Left lung (tissue), 10 donors: ENCODE data around the gene LIMK2. TPM values are rescaled to one million over a fixed set of nuclear protein-coding genes. Genes with fewer than 3 reads are reported as not detected.

Experiments used
- ATAC-seq: fragments of 200-7000 bp; cut with Tn5 transposase; one replicate; pipeline ENCODE4 v1.9.1; 2020; ENCODE audit warnings: moderate library complexity
- DNase-seq, 4 donors: peaks; one replicate each; pipeline ENCODE4 v3.0.0-alpha.2; 2013 to 2020
- H3K27ac ChIP-seq, 2 donors: fragments of 200-600 bp; sonication (generic) in 1 of 2; one replicate each; pipeline versions ENCODE4 v1.5.0 to v1.8.0; 2020 to 2021
- H3K27me3 ChIP-seq, 2 donors: fragments of 200-600 bp; sonication (generic) in 1 of 2; one replicate each; pipeline versions ENCODE4 v1.5.0 to v1.8.0; 2020 to 2021
- H3K36me3 ChIP-seq, 2 donors: fragments of 200-600 bp; sonication (generic) in 1 of 2; one replicate each; pipeline versions ENCODE4 v1.5.0 to v1.8.0; 2020 to 2021
- H3K4me1 ChIP-seq, 2 donors: fragments of 200-600 bp; one replicate each; pipeline ENCODE4 v1.8.0; 2021
- H3K4me3 ChIP-seq, 2 donors: fragments of 200-600 bp; sonication (generic) in 1 of 2; one replicate each; pipeline versions ENCODE4 v1.5.0 to v1.8.0; 2020 to 2021; ENCODE audit warnings: mild to moderate bottlenecking in 1 of 2
- H3K9me3 ChIP-seq, 2 donors: fragments of 200-600 bp; sonication (generic) in 1 of 2; one replicate each; pipeline versions ENCODE4 v1.5.0 to v1.8.0; 2020 to 2021
- CTCF ChIP-seq, 2 donors: fragments of 200-600 bp; sonication (generic) in 1 of 2; IDR thresholded peaks; one replicate each; pipeline versions ENCODE4 v1.5.0 to v1.8.0; 2021; ENCODE audit warnings: antibody characterized with exemption in 2 of 2
- intact Hi-C, 2 donors: fragments of 100-400 bp; cut with DNase I; formaldehyde crosslinking; loops; one replicate each; pipeline versions ENCODE4 v1.11.2 to v1.14.2; 2022
- polyA plus RNA-seq, 6 donors: library from polyadenylated mRNA; unstranded; fragments of 120-200 nt; gene quantifications; one replicate each; pipeline ENCODE4 v1.2.1, GENCODE V29; 2013; ENCODE audit not compliant: insufficient read length in 6 of 6
- total RNA-seq, 2 donors: library from RNA; stranded (reverse); fragmentation: NEBNext Ultra II Directional; extraction: Animal tissue kit (Norgen Biotek cat#: 25700); gene quantifications; one replicate each; pipeline ENCODE4 v1.2.1, GENCODE V29; 2021
- donor health status: DM: no; HTN: yes; CAD: no.
- donor health status: DM: no; HTN: no; CAD: no.

LIMK2 gene
- total and polyA plus RNA-seq, 8 donors = 47.4 to 87.6 (median 53.6) TPM

GRCh38 chr22:31284281-31285155 lies 72.4 kb downstream of the LIMK2 start:
- no peaks in the 10 kb centered on the region for H3K27me3 ChIP-seq
- H3K4me3 ChIP-seq = no peak overlapping the region
- H3K4me1 ChIP-seq = peaks cover 14 to 60% of the 10 kb centered on the region in 2 donors
- intact Hi-C loops = no loop called here
- no peak for DNase-seq
- H3K27ac ChIP-seq = peak overlapping the region; percentile 45 to 69
- H3K9me3 ChIP-seq = no peaks in the 10 kb centered on the region
- TF ChIP-seq CTCF (IDR thresholded peaks at IDR 0.05) = no peak
- ATAC-seq = no peak
- peaks cover 0 to 62% of the 10 kb centered on the region in 2 donors for H3K36me3 ChIP-seq

- Histone ChIP-seq H3K36me3 (peaks cover 0 to 41% of the 10 kb centered on the region in 2 donors), H3K9me3 (no peaks in the 10 kb centered on the region), H3K4me1 (peaks cover 14 to 77% of the 10 kb centered on the region in 2 donors), H3K27ac (peak overlapping the region; percentile 65 to 69), H3K4me3 (no peak overlapping the region), H3K27me3 (peaks cover 0 to 8% of the 10 kb centered on the region in 2 donors)
- intact Hi-C loops = no loop called here
- TF ChIP-seq CTCF (IDR thresholded peaks at IDR 0.05) = no peak
- DNase-seq (peak in 1 of 4 donors; percentile 52), ATAC-seq (no peak)
These were observed 74.5 kb downstream of the LIMK2 start for GRCh38 chr22:31286360-31287255.

- TF ChIP-seq CTCF (IDR thresholded peaks at IDR 0.05) = no peak
- H3K4me3 ChIP-seq = no peak overlapping the region
- peak overlapping the region; percentile 90 to 97 for H3K27ac ChIP-seq
- H3K4me1 ChIP-seq = peaks cover 18 to 91% of the 10 kb centered on the region in 2 donors
- no peaks in the 10 kb centered on the region for H3K9me3 ChIP-seq
- DNase-seq = no peak
- intact Hi-C loops = no loop called here
- H3K27me3 ChIP-seq = peaks cover 0 to 18% of the 10 kb centered on the region in 2 donors
- peaks cover 0 to 28% of the 10 kb centered on the region in 2 donors for H3K36me3 ChIP-seq
- ATAC-seq = no peak
These were observed 75.9 kb downstream of the LIMK2 start for GRCh38 chr22:31287818-31288495.

- intact Hi-C loops = no loop called here
- peak overlapping the region in 1 of 2 donors; percentile 72 for H3K4me3 ChIP-seq
- DNase-seq (no peak), ATAC-seq (peak; percentile 5)
- peaks cover 0 to 20% of the 10 kb centered on the region in 2 donors for H3K36me3 ChIP-seq
- H3K27me3 ChIP-seq = peaks cover 0 to 18% of the 10 kb centered on the region in 2 donors
- H3K9me3 ChIP-seq = no peaks in the 10 kb centered on the region
- peaks cover 18 to 95% of the 10 kb centered on the region in 2 donors for H3K4me1 ChIP-seq
- peak overlapping the region; percentile 90 to 97 for H3K27ac ChIP-seq
- no peak for TF ChIP-seq CTCF (IDR thresholded peaks at IDR 0.05)
These were observed 76.6 kb downstream of the LIMK2 start for GRCh38 chr22:31288496-31289240.
